ENCODE data around the gene SARM1.

- TF ChIP-seq CTCF (IDR thresholded peaks at IDR 0.05) (peak in 2 of 4 donors; percentile 4 to 16), POLR2A (IDR thresholded peaks at IDR 0.05) (no peak)
These were observed 54.6 kb downstream of the SARM1 start for GRCh38 chr17:28426081-28426519.
